Fibroblast of skin of left biceps (primary cell): Measurements from ENCODE around the gene RAB34.
"Not testable (repeated sequence)": the region's sequence is repeated elsewhere in the genome, so short reads cannot be mapped to it uniquely, and the experiment has no call there.

Experiments
- DNase-seq, 2 experiments: peaks; one replicate each; pipeline ENCODE4 v3.0.0-alpha.2; 2013; ENCODE audit warnings: low read depth in 2 of 2

RAB34 gene

DNA sequence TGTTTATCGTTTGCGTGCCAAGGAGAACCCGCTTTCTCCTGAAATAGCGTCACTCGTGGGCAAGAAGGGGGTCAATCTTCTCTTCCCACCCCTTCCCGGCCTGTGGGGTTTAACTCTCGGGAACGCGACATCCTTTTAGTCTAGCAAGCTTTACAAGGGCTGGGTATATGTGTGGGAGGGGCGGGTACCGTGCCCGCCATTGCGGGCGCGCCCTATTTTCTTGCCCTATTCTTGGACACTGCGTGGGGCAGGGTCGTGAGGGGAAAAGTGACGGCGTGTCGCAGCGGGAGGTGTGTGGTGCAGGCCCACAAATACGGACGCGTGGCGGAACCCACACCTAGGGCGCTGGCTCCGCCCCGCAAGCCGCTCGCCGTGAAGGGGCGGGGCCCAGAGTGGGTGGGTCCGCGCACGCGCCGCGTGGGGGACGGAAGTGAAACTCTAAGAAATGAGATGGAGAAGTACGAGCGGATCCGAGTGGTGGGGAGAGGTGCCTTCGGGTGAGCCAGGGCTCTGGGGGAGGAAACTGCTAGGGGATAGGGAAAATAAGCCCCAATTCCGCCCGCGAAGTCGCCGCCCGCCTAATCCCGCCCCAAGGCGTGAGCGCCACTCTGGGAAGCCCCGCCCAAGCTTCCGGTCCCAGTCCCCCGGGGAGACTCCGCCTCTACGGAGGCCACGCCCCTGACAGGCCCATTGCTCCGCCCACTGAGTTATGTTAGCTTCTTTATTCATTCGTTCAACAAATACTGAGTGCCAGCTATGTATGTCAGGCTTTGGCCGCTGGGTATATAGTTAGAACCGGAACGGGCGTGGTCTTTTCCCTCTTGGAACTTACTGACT is 10.9 kb upstream of the RAB34 start, which contains the start of gene NEK8:
TSS of gene NEK8 (plus strand) at position 425 of the 837 bp plus-strand sequence. CDS start at position 451, 26 bp downstream.
- DNase-seq, result peak; percentile 70 to 76

DNA sequence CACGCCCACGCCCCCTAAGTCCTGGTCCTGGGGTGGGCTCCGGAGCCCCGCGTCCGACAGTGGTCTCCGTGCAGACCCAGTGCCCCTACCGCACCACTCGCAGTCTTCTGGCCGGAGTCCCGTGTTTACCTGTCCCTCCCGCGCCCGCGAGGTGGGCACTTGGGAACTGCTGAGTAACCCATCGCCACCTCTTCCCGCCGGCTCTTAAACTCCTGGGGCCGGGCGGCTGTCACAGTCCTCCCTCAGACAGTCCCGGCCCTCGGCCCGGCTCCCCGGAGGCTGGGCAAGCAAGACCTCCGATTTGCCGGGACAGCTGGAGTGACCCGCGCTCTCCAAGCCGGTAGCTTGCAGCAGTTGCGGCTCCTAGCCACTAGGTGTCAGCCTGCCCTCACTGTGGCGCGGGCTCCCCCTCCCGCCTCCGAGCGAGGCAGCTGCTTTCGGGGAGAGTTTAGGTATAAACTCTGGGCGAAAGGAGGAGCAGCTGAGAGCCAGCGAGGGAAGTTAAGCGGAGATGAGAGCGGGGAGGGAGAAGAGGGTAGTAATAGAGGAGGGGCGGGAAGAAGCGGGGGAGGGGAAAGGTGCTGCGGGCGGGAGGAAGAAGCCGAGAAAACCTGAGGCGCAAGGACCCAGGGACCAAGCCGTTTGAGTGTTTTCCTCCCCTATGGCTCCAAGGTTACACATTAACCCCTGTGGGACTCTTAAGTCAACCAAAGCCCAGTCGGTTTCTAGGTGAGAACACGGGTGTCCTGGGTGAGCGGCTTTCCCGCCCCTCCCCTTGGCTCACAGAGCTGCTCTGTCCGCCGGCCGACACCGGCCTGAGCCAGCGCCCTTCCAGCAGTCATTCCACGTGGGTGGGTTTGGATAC is 9.2 kb upstream of the RAB34 start:
- DNase-seq, result peak; percentile 76 to 83

GRCh38 chr17:28726226-28726626 is 8.6 kb upstream of the RAB34 start, which contains the start of gene TLCD1:
TSS of gene TLCD1 (minus strand) at chr17:28726233. CDS start at chr17:28726097, 136 bp downstream.
- DNase-seq, result no peak

GRCh38 chr17:28725660-28726225 is 8.1 kb upstream of the RAB34 start:
- DNase-seq, result no peak

- DNase-seq, result no peak
Observed at GRCh38 chr17:28725166-28725659, 7.5 kb upstream of the RAB34 start.

- DNase-seq, result no peak
Observed at GRCh38 chr17:28724500-28725165, 7.0 kb upstream of the RAB34 start.

- DNase-seq, result not testable (repeated sequence)
Observed at GRCh38 chr17:28723836-28724499, 6.3 kb upstream of the RAB34 start.

DNA sequence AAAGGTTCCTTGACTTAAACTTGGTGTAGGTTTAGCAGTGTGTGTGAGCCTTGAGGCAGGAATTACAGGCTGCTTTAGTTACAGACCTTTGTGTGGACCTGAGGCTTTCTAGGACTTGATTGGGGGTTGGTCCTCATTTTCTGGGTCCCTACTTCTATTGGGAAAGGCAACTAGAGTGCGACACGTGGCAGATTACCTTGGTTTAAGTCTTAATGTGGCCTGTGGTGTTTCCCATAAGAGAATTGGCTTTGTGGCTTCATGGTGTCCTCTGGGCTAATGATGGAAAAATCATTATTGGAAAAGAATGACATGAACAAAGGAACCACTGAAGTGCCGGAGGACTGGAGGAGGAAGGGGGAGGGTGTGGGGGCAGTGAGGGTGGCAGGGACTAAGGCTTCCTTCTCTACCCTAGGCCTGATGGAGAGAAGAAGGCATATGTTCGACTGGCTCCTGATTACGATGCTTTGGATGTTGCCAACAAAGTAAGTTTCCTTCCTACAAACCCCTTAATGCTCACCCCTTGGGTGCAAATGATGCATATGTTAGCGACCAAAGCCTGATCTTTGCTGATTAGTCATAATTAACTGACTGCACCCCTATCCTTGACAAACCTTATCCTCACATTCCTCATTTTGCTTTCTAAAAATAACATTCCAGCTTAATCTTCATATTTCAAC is 5.6 kb upstream of the RAB34 start:
- no peak for DNase-seq

GRCh38 chr17:28722417-28723158 is 4.9 kb upstream of the RAB34 start:
- DNase-seq, result no peak

DNA sequence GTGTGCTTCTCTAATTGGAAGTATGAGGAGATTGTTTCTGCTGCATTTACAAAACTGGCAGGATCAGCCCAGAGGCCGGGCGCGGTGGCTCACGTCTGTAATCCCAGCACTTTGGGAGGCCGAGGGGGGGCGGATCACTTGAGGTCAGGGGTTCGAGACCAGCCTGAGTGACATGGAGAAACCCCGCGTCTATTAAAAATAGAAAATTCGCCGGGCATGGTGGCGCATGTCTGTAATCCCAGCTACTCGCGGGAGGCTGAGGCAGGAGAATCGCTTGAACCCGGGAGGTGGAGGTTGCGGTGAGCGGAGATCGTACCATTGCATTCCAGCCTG is 3.3 kb upstream of the RAB34 start:
- DNase-seq, result not testable (repeated sequence)

DNA sequence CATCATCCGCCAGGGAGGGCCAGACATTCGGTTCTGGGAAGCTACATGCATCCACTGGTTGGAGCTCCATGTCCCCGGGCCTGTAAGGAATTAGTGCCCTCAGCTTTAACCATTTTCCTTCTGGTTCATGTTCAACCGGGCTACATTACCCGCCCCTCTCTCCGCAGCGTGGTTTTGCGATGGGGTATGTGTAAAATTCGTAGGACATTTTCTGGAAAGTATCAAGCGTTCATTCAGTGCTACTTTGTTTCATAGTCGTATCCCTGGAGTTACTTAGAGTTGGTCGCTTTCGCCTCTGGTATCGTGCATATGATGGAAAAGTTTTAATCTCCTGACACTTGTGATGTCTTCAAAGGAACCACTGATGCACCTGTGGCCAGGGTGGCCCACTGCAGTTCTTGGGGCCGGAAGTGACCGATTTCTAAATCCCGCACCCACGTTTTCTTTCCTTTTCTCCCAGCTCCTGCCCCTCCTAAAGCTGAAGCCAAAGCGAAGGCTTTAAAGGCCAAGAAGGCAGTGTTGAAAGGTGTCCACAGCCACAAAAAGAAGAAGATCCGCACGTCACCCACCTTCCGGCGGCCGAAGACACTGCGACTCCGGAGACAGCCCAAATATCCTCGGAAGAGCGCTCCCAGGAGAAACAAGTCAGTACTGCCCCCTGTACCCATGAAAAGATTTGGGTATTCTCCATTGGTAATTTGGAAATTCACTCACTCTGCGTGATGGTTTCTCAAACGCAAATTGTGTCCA is 2.8 kb upstream of the RAB34 start:
- DNase-seq, result no peak

DNA sequence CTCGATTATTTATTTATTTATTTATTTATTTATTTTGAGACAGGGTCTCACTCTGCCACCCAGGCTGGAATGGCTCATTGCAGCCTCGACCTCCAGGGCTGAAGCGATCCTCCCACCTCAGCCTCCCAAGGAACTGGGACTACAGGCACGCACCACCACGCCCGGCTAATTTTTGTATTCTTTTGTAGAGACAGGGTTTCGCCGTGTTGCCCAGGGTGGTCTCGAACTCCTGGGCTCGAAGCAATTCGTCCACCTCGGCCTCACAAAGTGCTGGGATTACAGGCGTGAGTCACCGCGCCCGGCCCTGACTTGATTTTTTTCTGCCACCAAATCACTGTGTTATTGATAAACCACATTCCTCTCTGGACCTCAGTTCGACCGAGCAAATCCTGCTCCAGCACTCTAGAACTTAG is 1.4 kb upstream of the RAB34 start:
- no peak for DNase-seq

GRCh38 chr17:28718333-28719020 is 809 bp upstream of the RAB34 start:
- no peak for DNase-seq

DNA sequence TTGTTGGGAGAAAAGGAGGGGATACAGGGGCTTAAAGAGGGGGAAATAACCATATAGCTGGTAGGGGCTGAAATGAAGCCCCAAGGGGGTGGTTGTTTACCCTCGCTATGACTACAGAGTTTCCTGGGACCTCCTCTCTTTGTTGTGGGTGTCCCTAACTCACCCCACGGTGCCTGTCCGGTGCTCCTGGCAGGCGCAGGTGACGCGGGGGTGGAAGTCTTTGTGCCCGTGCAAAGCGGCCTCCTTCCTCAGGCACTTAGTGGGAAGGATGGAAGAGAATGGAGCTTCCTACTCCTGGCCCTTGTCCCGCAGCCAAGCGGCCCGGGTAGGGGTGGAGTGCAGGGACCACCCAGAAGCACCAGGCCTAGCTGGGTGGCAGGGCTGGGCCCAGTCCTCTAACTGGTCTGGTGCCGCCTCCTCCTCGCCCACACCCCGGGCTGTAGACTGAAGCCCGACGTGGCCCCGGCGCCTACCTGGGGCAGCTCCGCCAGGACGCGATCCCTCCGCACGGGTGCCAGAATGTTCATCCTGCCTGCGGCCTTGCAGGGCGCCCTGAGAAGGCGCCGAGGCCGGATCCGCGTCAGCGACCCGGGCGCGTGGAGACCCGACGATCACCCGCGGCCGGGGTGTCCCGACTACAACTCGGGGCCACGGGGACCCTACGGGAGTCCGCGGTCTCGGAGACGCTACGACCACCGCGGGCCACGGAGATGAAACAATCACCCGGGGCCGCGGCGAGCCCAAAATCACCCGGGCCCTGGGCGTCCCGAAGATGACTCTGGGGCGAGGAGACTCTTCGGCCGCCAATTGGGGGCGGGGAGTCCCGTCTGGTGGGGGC is 709 bp downstream of the RAB34 start:
- no peak for DNase-seq

GRCh38 chr17:28715217-28715616 is 2.5 kb downstream of the RAB34 start:
- no peak for DNase-seq

DNA sequence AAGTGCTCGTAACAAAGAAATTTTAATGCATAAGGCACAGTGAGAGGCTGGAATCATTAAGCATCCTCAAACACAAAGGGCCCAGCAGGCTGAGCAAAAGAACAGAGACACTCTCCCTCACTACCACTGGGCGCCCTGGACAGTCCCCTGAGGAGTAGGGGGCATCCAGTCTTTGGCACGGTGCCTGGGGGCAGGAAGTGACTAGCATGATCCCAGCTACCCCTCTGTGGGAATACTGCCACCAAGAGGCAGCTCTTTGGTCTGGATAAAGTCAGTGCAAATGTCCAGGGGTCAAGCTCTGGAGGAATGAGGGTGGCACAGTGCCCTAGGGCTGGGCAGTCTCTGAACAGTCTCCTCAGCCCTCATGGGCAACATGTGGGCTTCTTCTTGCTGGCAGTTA is 3.4 kb downstream of the RAB34 start:
- DNase-seq, result no peak

DNA sequence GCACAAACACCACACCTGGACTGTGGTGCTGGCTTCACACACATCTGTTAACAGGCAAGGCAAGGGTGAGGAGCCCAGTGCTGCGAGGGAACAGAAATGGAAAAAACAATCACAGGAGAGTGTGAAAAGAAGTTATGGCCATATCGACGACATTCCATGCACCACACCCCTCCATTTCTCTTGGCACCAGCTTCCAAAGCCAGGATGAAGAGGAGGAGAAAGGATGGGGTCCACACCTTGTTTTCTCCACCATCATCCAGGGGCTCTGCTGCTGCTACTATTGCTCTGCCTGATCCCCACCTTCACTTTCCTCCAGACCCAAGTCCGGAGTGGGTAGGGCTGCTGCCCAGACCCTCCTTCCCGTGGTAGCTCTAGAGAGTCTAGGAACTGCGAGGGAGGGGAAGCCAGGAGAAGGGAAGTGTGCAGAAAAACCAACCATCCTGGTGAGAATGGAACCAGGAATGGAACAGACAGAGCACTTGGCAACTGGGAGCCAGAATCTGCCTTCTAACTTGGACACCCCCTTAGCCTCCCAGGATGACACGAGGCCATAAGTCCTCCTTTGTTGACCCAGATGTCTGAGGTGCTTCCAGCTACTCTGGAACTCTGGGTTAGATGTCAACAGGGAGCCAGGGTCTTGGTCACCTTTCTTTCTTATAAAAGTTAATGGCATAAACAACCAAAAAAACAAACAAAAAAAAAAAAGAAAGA is 4.8 kb downstream of the RAB34 start:
- DNase-seq, result no peak
